NB4 (cell line): Measurements from ENCODE around the gene SPRR2D.

Experiments used
- DNase-seq: peaks from one replicate; pipeline ENCODE4 v3.0.0; 2010; ENCODE audit warnings: low read depth
- H3K4me3 ChIP-seq: one replicate; pipeline ENCODE4 v1.5.1; 2011; ENCODE audit warnings: mild to moderate bottlenecking, low read depth, low read length, moderate library complexity
- MYC ChIP-seq: IDR thresholded peaks from 2 replicates; pipeline ENCODE4 v1.6.1; 2011; ENCODE audit warnings: low read depth, low read length
- POLR2A ChIP-seq: IDR thresholded peaks from 2 replicates; pipeline ENCODE4 v1.6.1; 2011; ENCODE audit warnings: mild to moderate bottlenecking; ENCODE audit not compliant: insufficient read length; ENCODE audit errors: extremely low read depth
- TF ChIP-seq, protein P1 (sequence below): IDR thresholded peaks from 2 replicates; pipeline ENCODE4 v1.6.1; 2011; ENCODE audit warnings: low read depth, low read length
- TF ChIP-seq, protein P2 (sequence below): IDR thresholded peaks from one replicate; pipeline ENCODE4 v1.5.1; 2012; ENCODE audit warnings: low read depth, low read length

Gene SPRR2D

GRCh38 chr1:153040950-153041631 lies at the start of gene SPRR2D:
Gene SPRR2D, minus strand, starts transcription at chr1:153041120. Its CDS starts 774 bp downstream, at chr1:153040346.
- no peak within 1 kb of the TSS for H3K4me3 ChIP-seq
- TF ChIP-seq POLR2A: no peak
- TF ChIP-seq, protein P1, sequence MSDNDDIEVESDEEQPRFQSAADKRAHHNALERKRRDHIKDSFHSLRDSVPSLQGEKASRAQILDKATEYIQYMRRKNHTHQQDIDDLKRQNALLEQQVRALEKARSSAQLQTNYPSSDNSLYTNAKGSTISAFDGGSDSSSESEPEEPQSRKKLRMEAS: no peak
- no peak for TF ChIP-seq MYC
- TF ChIP-seq, protein P2, sequence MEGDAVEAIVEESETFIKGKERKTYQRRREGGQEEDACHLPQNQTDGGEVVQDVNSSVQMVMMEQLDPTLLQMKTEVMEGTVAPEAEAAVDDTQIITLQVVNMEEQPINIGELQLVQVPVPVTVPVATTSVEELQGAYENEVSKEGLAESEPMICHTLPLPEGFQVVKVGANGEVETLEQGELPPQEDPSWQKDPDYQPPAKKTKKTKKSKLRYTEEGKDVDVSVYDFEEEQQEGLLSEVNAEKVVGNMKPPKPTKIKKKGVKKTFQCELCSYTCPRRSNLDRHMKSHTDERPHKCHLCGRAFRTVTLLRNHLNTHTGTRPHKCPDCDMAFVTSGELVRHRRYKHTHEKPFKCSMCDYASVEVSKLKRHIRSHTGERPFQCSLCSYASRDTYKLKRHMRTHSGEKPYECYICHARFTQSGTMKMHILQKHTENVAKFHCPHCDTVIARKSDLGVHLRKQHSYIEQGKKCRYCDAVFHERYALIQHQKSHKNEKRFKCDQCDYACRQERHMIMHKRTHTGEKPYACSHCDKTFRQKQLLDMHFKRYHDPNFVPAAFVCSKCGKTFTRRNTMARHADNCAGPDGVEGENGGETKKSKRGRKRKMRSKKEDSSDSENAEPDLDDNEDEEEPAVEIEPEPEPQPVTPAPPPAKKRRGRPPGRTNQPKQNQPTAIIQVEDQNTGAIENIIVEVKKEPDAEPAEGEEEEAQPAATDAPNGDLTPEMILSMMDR: no peak

DNA sequence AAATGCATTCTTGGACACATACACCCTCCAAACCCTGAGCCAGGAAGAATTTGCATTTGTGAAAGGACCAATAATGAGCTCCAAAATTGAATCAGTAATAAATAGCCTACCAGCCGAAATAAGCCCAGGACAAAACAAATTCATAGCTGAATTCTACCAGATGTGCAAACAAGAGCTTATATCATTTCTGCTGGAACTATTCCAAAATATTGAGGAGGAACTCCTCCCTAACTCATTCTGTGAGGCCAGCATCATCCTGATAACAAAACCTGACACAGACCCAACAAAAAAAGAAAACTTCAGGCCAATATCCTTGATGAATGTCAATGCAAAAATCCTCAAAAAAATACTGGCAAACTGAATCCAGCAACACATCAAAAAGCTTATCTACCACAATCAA lies 46.7 kb upstream of the SPRR2D start:
- no peak for DNase-seq
- TF ChIP-seq, protein P2: no peak
- TF ChIP-seq POLR2A: no peak
- TF ChIP-seq, protein P1: no peak
- H3K4me3 ChIP-seq: no peak overlapping the region

More at GRCh38 chr1:153040950-153041631, at the start of gene SPRR2D:
- DNase-seq: no peak

- TF ChIP-seq POLR2A (no peak), MYC (no peak)
- TF ChIP-seq, protein P1: no peak
- TF ChIP-seq, protein P2: no peak
- H3K4me3 ChIP-seq: no peak overlapping the region
- no peak for DNase-seq
Observed at GRCh38 chr1:153081736-153082135, 40.8 kb upstream of the SPRR2D start.

- no peak overlapping the region for H3K4me3 ChIP-seq
- TF ChIP-seq MYC: no peak
- DNase-seq: no peak
Observed at GRCh38 chr1:153072806-153073726, 32.1 kb upstream of the SPRR2D start.

- DNase-seq: no peak
- TF ChIP-seq, protein P2: no peak
- TF ChIP-seq MYC (no peak), POLR2A (no peak)
- TF ChIP-seq, protein P1: no peak
- H3K4me3 ChIP-seq: no peak within 1 kb of the TSS
Observed at GRCh38 chr1:153071511-153071910, 30.6 kb upstream of the SPRR2D start, which contains the start of gene SPRR2B. Gene SPRR2B, minus strand, starts transcription at chr1:153071611. Its CDS starts 772 bp downstream, at chr1:153070839.

DNA sequence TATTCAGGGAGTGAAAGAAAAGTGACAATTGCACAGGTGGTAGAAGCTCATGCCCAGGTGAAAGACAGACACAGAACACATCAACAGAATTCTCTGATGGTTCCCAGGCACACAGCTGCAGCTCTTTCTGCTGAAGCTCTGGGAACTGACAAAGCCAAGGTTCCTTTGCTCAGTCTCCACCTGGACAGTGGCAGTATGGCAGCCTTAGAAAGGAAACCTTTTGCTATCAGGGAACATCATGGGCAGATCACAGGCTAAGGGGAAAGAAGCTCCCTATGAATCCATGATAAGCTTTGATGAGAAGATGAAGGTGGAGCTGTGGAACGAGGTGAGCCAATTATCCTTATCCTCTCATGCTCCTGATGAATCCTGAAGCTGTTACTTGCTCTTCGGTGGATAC lies 29.3 kb upstream of the SPRR2D start:
- no peak for TF ChIP-seq MYC
- TF ChIP-seq, protein P1: no peak
- no peak for TF ChIP-seq POLR2A
- TF ChIP-seq, protein P2: no peak
- DNase-seq: no peak
- no peak overlapping the region for H3K4me3 ChIP-seq
